Activated naive CD4-positive, alpha-beta T cell treated with anti-CD3 and anti-CD28 coated beads, Interleukin-2, amount 10 ng/mL, durations not matched to agents 7 days and 5 days (primary cell): Measurements from ENCODE around the gene TRIOBP.
"Not testable (repeated sequence)": the region's sequence is repeated elsewhere in the genome, so short reads cannot be mapped to it uniquely, and the experiment has no call there.

Experiments used
- CTCF ChIA-PET: fragments of 350-600 bp; sonication (Branson Sonifier 250); formaldehyde crosslinking; loops from one replicate; lab custom pipeline; 2021; ENCODE audit warnings: antibody characterized with exemption; lab: Charles Lee
- DNase-seq: peaks from one replicate; pipeline ENCODE4 v3.0.0-alpha.2; 2020
- H3K27ac Mint-ChIP-seq: one replicate; pipeline ENCODE4 v1.8.0; 2021; ENCODE audit warnings: mild to moderate bottlenecking, moderate library complexity, mixed read lengths
- H3K27me3 Mint-ChIP-seq: one replicate; pipeline ENCODE4 v1.8.0; 2021; ENCODE audit warnings: mild to moderate bottlenecking, mixed read lengths
- H3K36me3 Mint-ChIP-seq: one replicate; pipeline ENCODE4 v1.8.0; 2021; ENCODE audit warnings: mixed read lengths
- H3K4me1 Mint-ChIP-seq: one replicate; pipeline ENCODE4 v1.8.0; 2021; ENCODE audit warnings: mixed read lengths
- H3K4me3 Mint-ChIP-seq: one replicate; pipeline ENCODE4 v1.8.0; 2021; ENCODE audit warnings: mild to moderate bottlenecking, moderate library complexity, mixed read lengths
- H3K9me3 Mint-ChIP-seq: one replicate; pipeline ENCODE4 v1.8.0; 2021; ENCODE audit warnings: mixed read lengths

TRIOBP gene

DNA sequence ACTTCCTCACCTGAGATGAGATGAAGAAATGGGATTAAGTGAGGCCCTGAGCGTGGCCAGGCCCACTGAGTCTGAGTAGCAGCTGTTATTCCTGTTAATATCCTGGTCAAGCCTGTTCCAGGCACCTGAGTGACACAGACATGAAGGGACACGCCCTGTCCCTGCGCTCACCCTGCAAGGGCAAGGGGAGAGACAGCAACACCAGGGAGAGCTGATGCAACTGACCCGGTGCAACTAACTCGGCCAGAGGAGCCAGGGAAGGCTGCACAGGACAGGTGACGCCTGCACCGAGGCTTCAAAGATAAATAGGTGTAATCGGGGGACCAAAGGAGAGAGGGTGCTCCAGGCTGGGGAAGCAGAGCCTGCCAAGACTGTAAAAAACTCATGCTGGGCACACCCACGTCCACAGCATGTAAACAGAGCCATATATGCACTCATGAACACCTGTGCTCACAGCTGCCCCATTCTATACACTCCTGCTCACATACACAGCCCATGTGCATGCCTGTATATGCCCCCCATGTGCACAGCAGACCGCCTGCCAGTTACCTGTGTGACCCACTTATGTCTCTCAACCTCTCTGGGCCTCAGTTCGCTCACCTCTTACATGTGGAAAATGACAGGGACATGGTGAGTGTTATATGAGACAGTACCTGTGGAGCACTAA is 88.1 kb downstream of the TRIOBP start:
- H3K27ac Mint-ChIP-seq = no peak overlapping the region
- no peak overlapping the region for H3K4me3 Mint-ChIP-seq
- H3K36me3 Mint-ChIP-seq = no peaks in the 10 kb centered on the region
- no peak for DNase-seq
- peaks cover 6% of the 10 kb centered on the region for H3K27me3 Mint-ChIP-seq
- CTCF ChIA-PET = no interaction called here
- no peaks in the 10 kb centered on the region for H3K4me1 Mint-ChIP-seq
- no peaks in the 10 kb centered on the region for H3K9me3 Mint-ChIP-seq

DNA sequence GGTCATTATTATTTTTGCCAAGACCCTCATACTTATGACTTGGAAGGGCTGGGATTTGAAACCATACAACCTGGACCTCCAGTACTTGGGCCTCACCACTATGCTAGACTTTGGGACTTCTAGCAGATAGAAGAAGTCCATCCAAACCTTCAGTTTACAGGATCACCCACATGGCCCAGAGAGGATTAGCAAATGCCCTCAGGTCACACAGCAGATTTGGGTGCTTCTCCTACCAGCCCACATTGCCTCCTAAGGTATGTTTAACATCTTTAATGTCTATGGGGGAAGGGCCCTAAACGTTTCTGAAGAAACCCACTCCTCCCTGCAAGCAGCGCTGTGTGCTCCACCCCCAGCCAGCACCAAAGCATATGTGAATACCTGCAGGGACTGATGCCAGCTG is 93.4 kb downstream of the TRIOBP start:
- no peak overlapping the region for H3K4me3 Mint-ChIP-seq
- DNase-seq = no peak
- CTCF ChIA-PET = no interaction called here
- no peaks in the 10 kb centered on the region for H3K4me1 Mint-ChIP-seq
- H3K9me3 Mint-ChIP-seq = no peaks in the 10 kb centered on the region
- no peaks in the 10 kb centered on the region for H3K36me3 Mint-ChIP-seq
- H3K27me3 Mint-ChIP-seq = peaks cover 5% of the 10 kb centered on the region
- no peak overlapping the region for H3K27ac Mint-ChIP-seq

DNA sequence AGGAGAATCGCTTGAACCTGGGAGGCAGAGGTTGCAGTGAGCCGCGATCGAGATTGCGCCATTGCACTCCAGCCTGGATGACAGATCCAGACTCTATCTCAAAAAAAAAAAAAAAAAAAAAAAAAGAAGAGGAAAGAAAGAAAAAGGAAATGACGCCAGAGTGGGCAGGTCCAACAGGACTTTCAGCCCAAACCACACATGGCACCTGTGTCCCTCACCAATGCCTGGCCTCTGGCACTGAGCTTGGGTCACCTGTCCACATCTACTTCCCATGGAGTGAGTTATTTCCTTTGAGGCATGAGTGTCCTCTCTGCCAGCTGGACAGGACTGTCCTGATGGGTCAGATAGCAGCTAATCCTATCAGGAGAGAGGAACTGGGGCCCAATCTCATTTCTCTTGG is 95.6 kb downstream of the TRIOBP start:
- no peak overlapping the region for H3K27ac Mint-ChIP-seq
- no peak overlapping the region for H3K4me3 Mint-ChIP-seq
- H3K36me3 Mint-ChIP-seq = no peaks in the 10 kb centered on the region
- no peak for DNase-seq
- H3K4me1 Mint-ChIP-seq = no peaks in the 10 kb centered on the region
- H3K9me3 Mint-ChIP-seq = no peaks in the 10 kb centered on the region
- peaks cover 19% of the 10 kb centered on the region for H3K27me3 Mint-ChIP-seq
- CTCF ChIA-PET = no interaction called here

DNA sequence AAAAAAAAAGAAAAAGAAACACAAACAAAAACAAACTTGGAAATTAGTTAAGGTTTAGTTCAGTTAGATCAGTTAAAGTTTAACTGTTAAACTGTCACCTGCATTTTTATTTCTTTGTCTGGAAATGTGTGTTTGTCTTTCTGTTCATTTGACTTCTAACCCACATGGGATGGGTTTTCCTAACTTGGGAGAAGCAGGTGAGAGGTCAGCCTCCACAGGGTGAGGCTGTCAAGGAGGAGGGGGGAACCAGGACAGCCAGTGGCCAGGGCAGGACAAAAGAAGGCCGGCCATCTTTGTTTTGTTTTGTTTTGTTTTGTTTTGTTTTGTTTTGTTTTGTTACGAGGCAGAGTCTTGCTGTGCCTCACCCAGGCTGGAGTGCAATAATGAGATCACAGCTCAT is 97.5 kb downstream of the TRIOBP start:
- no peaks in the 10 kb centered on the region for H3K36me3 Mint-ChIP-seq
- no peak for DNase-seq
- no peak overlapping the region for H3K27ac Mint-ChIP-seq
- H3K4me1 Mint-ChIP-seq = no peaks in the 10 kb centered on the region
- H3K9me3 Mint-ChIP-seq = no peaks in the 10 kb centered on the region
- H3K27me3 Mint-ChIP-seq = peaks cover 33% of the 10 kb centered on the region
- no peak overlapping the region for H3K4me3 Mint-ChIP-seq
- CTCF ChIA-PET = no interaction called here

DNA sequence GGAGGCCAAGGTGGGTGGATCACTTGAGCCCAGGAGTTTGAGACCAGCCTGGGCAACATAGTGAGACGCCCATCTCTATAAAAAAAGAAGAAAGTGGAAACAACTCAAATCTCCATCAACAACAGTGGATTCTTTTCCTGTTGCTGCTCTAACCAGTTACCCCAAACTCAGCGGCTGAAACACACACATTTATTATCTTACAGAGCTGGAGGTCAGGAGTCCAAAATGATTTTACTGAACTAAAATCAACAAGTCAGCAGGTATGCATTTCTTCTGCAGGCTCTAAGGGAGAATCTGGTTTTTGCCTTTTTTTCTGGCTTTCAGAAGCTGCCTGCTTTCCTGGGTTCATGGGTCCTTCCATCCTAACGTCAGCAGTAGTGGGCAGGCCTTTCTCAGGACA is 99.2 kb downstream of the TRIOBP start:
- DNase-seq = no peak
- Mint-ChIP-seq H3K4me3 (no peak overlapping the region), H3K27me3 (peaks cover 37% of the 10 kb centered on the region), H3K36me3 (no peaks in the 10 kb centered on the region), H3K9me3 (no peaks in the 10 kb centered on the region), H3K27ac (no peak overlapping the region), H3K4me1 (no peaks in the 10 kb centered on the region)
- CTCF ChIA-PET = no interaction called here

DNA sequence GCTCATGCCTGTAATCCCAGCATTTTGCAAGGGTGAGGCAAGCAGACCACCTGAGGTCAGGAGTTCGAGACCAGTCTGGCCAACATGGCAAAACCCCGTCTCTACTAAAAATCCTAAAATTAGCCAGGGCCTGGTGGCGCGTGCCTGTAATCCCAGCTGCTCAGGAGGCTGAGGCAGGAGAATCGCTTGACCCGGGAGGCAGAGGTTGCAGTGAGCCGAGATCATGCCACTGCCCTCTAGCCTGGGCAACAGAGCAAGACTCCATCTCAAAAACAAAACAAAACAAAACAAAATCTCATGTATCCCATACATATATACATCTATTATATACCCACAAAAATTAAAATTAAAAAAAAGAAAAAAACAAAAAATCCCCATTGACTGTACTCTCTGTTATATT is 100.4 kb downstream of the TRIOBP start:
- CTCF ChIA-PET, H3K27ac Mint-ChIP-seq, H3K9me3 Mint-ChIP-seq, H3K4me3 Mint-ChIP-seq, H3K36me3 Mint-ChIP-seq, DNase-seq, H3K4me1 Mint-ChIP-seq: not testable (repeated sequence)
- peaks cover 48% of the 10 kb centered on the region for H3K27me3 Mint-ChIP-seq

DNA sequence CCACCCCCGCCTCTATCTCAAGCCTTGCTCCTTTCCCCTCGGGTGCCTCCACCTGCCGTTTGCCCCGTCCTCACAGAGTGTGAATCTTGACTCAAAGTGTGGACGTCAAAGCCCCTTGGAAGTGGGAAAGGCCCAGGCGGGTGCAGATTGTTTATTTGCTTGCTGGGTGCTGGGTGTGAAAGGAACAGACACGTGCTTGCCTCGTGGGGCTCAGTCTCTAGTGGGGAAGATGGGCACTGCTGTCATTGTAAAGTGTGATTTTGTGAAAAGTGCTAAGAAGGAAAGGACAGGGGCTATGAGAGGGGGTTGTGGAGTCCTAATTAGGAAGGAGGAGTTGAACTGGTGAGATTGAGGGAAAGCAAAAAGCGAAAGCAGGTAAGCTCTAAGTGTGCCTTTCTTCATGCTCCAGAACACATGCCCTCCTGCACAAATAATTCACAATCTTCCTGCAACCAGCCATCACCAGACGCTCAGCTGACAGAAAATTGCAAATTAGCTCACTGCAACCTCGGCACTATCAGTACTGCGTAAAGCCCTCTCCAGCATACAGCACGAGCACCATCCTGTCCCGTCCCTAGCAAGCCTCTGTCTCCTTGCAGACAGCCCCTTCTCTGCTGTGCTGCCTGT is 101.1 kb downstream of the TRIOBP start:
- no peaks in the 10 kb centered on the region for H3K36me3 Mint-ChIP-seq
- H3K4me3 Mint-ChIP-seq = no peak overlapping the region
- H3K27ac Mint-ChIP-seq = no peak overlapping the region
- peaks cover 56% of the 10 kb centered on the region for H3K27me3 Mint-ChIP-seq
- no peak for DNase-seq
- peaks cover 7% of the 10 kb centered on the region for H3K4me1 Mint-ChIP-seq
- no peaks in the 10 kb centered on the region for H3K9me3 Mint-ChIP-seq
- CTCF ChIA-PET = no interaction called here

DNA sequence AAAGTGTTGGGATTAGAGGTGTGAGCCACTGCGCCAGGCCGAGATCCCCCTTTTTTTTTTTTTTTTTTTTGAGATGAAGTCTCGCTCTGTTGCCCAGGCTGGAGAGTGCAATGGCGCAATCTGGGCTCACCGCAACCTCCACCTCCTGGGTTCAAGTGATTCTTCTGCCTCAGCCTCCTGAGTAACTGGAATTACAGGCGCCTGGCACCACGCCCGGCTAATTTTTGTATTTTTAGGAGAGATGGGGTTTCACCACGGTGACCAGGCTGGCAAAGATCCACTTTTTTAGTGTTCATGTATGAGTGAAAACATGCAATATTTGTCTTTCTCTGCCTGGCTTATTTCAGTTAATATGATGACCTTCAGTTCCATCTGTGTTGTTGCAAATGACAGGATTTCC is 103.1 kb downstream of the TRIOBP start:
- H3K9me3 Mint-ChIP-seq, DNase-seq, CTCF ChIA-PET, H3K4me3 Mint-ChIP-seq, H3K36me3 Mint-ChIP-seq, H3K27ac Mint-ChIP-seq: not testable (repeated sequence)
- peaks cover 21% of the 10 kb centered on the region for H3K4me1 Mint-ChIP-seq
- H3K27me3 Mint-ChIP-seq = peaks cover 71% of the 10 kb centered on the region

DNA sequence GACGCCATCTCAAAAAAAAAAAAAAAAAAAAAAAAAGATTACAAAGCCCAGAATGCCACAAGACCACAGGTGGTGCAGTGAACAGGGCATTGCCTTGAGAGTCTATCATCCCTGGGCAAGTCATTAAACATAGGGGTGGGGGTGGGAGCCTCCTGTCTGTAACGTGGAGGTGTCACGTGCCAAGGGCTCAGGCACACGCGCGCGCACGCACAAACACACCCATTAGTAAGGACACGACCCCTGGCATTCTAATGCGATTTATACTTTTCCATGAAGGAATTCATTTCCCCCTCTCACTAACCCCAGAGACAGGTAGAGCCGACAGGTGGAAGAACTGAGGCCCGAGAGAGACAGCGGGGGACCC is 105.1 kb downstream of the TRIOBP start:
- Mint-ChIP-seq H3K4me3 (peak overlapping the region; percentile 75), H3K36me3 (peaks cover 3% of the 10 kb centered on the region), H3K27me3 (peaks cover 81% of the 10 kb centered on the region), H3K4me1 (peaks cover 37% of the 10 kb centered on the region), H3K9me3 (no peaks in the 10 kb centered on the region), H3K27ac (no peak overlapping the region)
- CTCF ChIA-PET = no interaction called here
- no peak for DNase-seq

DNA sequence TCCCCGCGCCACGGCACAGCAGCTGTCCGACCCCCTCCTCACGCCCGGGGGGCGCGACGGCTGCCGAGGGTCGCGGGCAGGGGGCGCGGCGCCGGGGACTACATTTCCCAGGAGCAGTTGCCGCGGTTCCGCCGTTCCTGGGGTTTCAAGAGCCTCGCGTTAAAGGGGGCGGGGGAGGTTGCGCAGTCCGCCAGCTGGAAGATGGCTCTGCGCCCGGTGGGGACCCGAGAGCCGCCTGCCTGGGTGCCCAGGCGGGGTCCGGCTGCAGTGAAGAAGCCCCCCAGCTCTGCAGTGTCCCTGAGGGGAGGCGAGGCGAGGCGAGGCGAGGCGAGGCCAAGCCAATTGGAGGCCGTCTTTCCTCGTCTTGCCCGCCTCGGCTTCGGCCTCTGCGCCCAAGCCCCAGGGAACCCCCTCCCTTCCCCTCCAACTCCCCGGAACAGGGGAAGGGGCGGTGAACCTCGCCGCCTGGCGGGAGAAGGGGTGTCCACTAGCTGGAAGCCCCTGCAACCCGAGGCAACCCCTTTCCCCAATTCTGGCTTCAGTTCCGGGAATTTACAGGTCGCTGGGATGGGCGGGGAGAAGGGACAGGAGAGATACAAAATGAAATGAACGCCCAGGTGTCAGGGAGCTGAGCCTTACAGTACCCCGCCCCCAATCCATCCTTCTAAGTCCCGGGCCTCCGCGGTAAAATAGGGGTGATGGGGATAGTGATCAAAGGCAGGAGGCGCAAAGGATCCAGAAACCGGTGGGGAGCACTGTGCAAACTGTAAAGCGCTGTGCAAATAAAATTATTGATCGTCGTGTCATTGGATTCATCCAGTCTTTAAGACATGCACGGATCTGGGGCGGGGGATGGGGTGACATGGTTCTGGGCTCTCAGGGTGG is 105.7 kb downstream of the TRIOBP start:
- CTCF ChIA-PET = no interaction called here
- H3K27ac Mint-ChIP-seq = peak overlapping the region; percentile 65
- H3K36me3 Mint-ChIP-seq = peaks cover 3% of the 10 kb centered on the region
- H3K4me3 Mint-ChIP-seq = peak overlapping the region; percentile 75
- H3K27me3 Mint-ChIP-seq = peaks cover 81% of the 10 kb centered on the region
- H3K4me1 Mint-ChIP-seq = peaks cover 44% of the 10 kb centered on the region
- DNase-seq = peak; percentile 55
- H3K9me3 Mint-ChIP-seq = no peaks in the 10 kb centered on the region

DNA sequence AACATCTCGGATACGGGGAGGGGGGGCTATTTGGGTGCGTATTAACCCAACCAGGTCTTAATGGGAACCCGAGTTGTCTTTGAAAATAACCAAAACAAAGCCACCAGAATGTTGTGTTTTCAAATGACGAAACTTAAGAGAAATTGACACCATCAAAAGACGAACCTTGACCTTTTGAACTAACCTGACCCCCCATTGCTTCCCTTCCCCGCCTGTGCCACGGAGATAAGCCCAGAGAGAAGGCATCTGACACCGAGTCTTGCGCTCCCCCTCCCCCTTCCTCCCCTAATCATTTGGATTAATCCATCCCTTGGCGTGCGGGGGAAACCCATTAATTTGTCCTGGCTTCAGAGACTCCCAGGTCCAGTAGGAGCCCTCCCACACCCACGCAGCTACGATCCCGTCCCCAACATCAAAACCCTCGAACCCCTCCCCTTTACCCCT is 106.4 kb downstream of the TRIOBP start:
- peaks cover 48% of the 10 kb centered on the region for H3K4me1 Mint-ChIP-seq
- no peaks in the 10 kb centered on the region for H3K9me3 Mint-ChIP-seq
- H3K4me3 Mint-ChIP-seq = peak overlapping the region; percentile 72
- CTCF ChIA-PET = no interaction called here
- H3K36me3 Mint-ChIP-seq = peaks cover 3% of the 10 kb centered on the region
- H3K27me3 Mint-ChIP-seq = peaks cover 81% of the 10 kb centered on the region
- H3K27ac Mint-ChIP-seq = peak overlapping the region; percentile 65
- no peak for DNase-seq

DNA sequence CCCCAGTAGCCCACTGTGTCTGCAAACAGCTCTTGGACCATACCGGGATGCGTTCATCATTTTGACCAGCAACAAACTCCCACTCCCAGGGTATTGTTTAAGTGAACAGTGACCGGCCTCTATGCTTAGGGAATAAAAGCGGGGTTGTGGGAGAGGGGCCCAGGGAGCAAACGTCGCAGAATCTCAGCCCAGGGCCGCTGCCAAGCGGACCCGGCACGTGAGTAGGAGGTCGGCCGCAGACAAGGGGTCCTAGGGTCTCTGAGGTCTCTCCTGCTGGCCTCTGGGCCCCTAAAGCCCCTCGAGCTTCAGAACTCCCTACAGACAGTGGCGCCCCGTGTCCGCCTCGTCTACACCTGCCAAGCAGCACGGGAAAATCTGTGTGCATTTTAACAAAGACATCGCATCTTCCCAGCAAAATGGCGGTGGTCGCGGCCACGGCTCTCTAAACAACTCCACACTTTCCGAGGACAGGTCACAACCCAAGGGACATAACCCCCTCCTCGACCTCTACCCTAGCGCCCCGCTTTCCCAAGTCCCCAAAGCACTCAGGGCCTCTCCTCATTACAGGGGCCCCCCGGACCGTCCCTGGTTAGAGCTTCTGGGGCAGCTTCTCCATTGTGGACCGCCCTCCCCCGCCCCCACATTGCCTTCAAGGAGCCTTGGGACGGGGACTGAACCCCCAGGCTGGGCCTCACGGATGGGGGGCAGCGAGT is 106.9 kb downstream of the TRIOBP start:
- Mint-ChIP-seq H3K9me3 (no peaks in the 10 kb centered on the region), H3K27me3 (peaks cover 81% of the 10 kb centered on the region), H3K27ac (peak overlapping the region; percentile 45), H3K4me3 (peak overlapping the region; percentile 62), H3K4me1 (peaks cover 53% of the 10 kb centered on the region), H3K36me3 (peaks cover 3% of the 10 kb centered on the region)
- no peak for DNase-seq
- CTCF ChIA-PET = interaction anchor here (1.9 kb wide), 1 partner anchor 13 kb away, joined by 6 read pairs; no protein-coding TSS in a partner anchor

DNA sequence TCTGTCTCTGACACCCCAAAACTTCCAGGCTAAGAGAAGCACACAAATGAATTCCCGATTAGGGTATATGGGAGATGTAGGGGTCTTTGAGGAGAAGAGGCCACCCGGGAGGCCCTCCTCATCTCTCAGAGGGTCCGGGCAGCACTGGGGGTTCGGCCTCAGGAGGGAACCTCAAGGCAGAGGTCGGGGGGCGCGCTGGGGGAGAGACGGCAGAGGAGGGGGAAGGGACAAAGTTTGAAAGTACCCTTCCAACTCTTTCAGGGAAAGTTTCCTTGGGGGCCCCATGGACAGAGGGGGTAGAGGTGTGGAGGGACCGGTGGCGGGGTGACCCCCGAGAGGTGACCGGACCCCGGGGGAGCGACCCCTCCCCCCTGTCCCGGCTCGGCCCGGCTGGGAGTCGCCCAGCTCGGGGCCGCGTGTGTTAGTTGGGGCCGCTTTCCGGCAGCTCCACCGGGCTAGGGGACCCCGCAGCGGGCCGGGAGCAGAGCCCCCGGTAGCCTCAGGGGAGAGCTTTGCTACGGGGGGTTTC is 107.6 kb downstream of the TRIOBP start:
- H3K4me1 Mint-ChIP-seq = peaks cover 57% of the 10 kb centered on the region
- CTCF ChIA-PET = interaction anchor here (1.9 kb wide), 1 partner anchor 12 kb away, joined by 6 read pairs; no protein-coding TSS in a partner anchor
- DNase-seq = no peak
- H3K4me3 Mint-ChIP-seq = peak overlapping the region; percentile 62
- H3K36me3 Mint-ChIP-seq = peaks cover 3% of the 10 kb centered on the region
- H3K27me3 Mint-ChIP-seq = peaks cover 86% of the 10 kb centered on the region
- H3K9me3 Mint-ChIP-seq = no peaks in the 10 kb centered on the region
- peak overlapping the region; percentile 45 for H3K27ac Mint-ChIP-seq
